H1 (cell line): ENCODE measurements around the gene ARHGAP11B.
"Not testable (repeated sequence)": the region's sequence is repeated elsewhere in the genome, so short reads cannot be mapped to it uniquely, and the experiment has no call there.

ENCODE experiments used
- CTCF ChIA-PET: fragments of 300-600 bp; sonication (Branson Sonifier 250); formaldehyde crosslinking; loops from one replicate; lab custom pipeline; 2021; ENCODE audit not compliant: partially characterized antibody; lab: Charles Lee
- POLR2A ChIA-PET: fragments of 300-600 bp; sonication (Branson Sonifier 250); formaldehyde crosslinking; loops from one replicate; lab custom pipeline; 2021; ENCODE audit warnings: inconsistent platforms; ENCODE audit not compliant: partially characterized antibody; lab: Charles Lee
- DNase-seq, 2 experiments: peaks; one replicate each; pipeline versions ENCODE4 v3.0.0 to v3.0.0-alpha.2; 2010 to 2022; ENCODE audit warnings: low spot score in 2 of 2, low read depth in 1 of 2, mixed read lengths in 1 of 2
- FAIRE-seq: peaks from 2 replicates; lab custom pipeline; 2011; peaks lifted over from hg19 to GRCh38; lab: Jason Lieb, UNC
- H2AFZ ChIP-seq: 2 replicates; pipeline ENCODE4 v1.8.1; 2012; ENCODE audit warnings: low read length, inconsistent platforms
- H2AK5ac ChIP-seq: 2 replicates; pipeline ENCODE4 v1.6.1; 2013; ENCODE audit warnings: low read depth, low read length
- H2BK120ac ChIP-seq: replicated peaks from 2 replicates; pipeline ENCODE3; 2013; ENCODE audit warnings: low read depth, low read length, inconsistent platforms
- H2BK12ac ChIP-seq: 2 replicates; pipeline ENCODE4 v1.6.1; 2013; ENCODE audit warnings: low read depth, low read length
- H2BK15ac ChIP-seq: 2 replicates; pipeline ENCODE4 v1.6.1; 2013; ENCODE audit warnings: low read length
- H2BK20ac ChIP-seq: 2 replicates; pipeline ENCODE4 v1.6.1; 2013; ENCODE audit warnings: low read length
- H2BK5ac ChIP-seq: 2 replicates; pipeline ENCODE4 v1.6.1; 2013; ENCODE audit warnings: low read depth, low read length
- H3K14ac ChIP-seq: 2 replicates; pipeline ENCODE4 v1.6.1; 2013; ENCODE audit warnings: inconsistent platforms; ENCODE audit not compliant: insufficient read length
- H3K18ac ChIP-seq: 2 replicates; pipeline ENCODE4 v1.6.1; 2013; ENCODE audit warnings: low read length; ENCODE audit errors: extremely low read depth
- H3K23ac ChIP-seq: 2 replicates; pipeline ENCODE4 v1.6.1; 2013; ENCODE audit warnings: inconsistent platforms; ENCODE audit not compliant: insufficient read length
- H3K23me2 ChIP-seq: 2 replicates; pipeline ENCODE4 v1.6.1; 2013; ENCODE audit warnings: low read depth, low read length
- H3K27ac ChIP-seq: 2 replicates; pipeline ENCODE4 v1.6.1; 2011; ENCODE audit warnings: low read depth, low read length, inconsistent platforms
- H3K27me3 ChIP-seq, 4 experiments: replicated peaks in 1 of 4; 1 replicate in 1 of 4; 2 replicates in 3 of 4; pipeline versions ENCODE4 v1.6.1 to v1.8.1; 2011 to 2013; ENCODE audit warnings: low read length in 3 of 4, mild to moderate bottlenecking in 3 of 4, inconsistent platforms in 2 of 4, mixed read lengths in 2 of 4, moderate library complexity in 1 of 4; ENCODE audit not compliant: control insufficient read depth in 3 of 4, insufficient read depth in 3 of 4; ENCODE audit errors: extremely low read depth in 1 of 4
- H3K36me3 ChIP-seq, 4 experiments: 2 replicates each; pipeline versions ENCODE4 v1.6.1 to v1.8.1; 2011 to 2013; ENCODE audit warnings: mild to moderate bottlenecking in 4 of 4, low read length in 3 of 4, moderate library complexity in 2 of 4, control low read depth in 1 of 4, inconsistent platforms in 1 of 4; ENCODE audit not compliant: insufficient read depth in 4 of 4, control insufficient read depth in 2 of 4
- H3K4ac ChIP-seq: replicated peaks from 2 replicates; pipeline ENCODE3; 2013; ENCODE audit warnings: low read length, low read depth, mixed read lengths, inconsistent platforms; ENCODE audit not compliant: insufficient read length
- H3K4me1 ChIP-seq, 4 experiments: replicated peaks in 1 of 4; 1 replicate in 1 of 4; 2 replicates in 3 of 4; pipeline versions ENCODE4 v1.6.1 to v1.8.1; 2011 to 2013; ENCODE audit warnings: low read length in 3 of 4, inconsistent platforms in 2 of 4, mixed read lengths in 1 of 4; ENCODE audit not compliant: insufficient read depth in 4 of 4, control insufficient read depth in 3 of 4
- H3K4me2 ChIP-seq, 2 experiments: 2 replicates each; pipeline versions ENCODE4 v1.6.1 to v1.8.1; 2011 to 2013; ENCODE audit warnings: low read depth in 2 of 2, low read length in 2 of 2, control low read depth in 1 of 2, inconsistent platforms in 1 of 2, mild to moderate bottlenecking in 1 of 2; ENCODE audit not compliant: insufficient read depth in 1 of 2
- H3K4me3 ChIP-seq, 4 experiments: fragments of 200-600, 300-600 bp in 1 of 4; sonication (generic), shearing (Covaris generic), sonication (Bioruptor Twin) in 1 of 4; 2 replicates each; pipeline versions ENCODE4 v1.5.1 to v1.8.1; 2011 to 2016; ENCODE audit warnings: low read length in 4 of 4, low read depth in 3 of 4, control low read depth in 2 of 4, inconsistent platforms in 2 of 4, mild to moderate bottlenecking in 2 of 4, mixed read lengths in 1 of 4, moderate library complexity in 1 of 4; ENCODE audit not compliant: insufficient read depth in 2 of 4; ENCODE audit errors: extremely low read depth in 1 of 4
- H3K56ac ChIP-seq: replicated peaks from 2 replicates; pipeline ENCODE3; 2013; ENCODE audit warnings: low read depth, mild to moderate bottlenecking, mixed read lengths, low read length, inconsistent platforms; ENCODE audit not compliant: insufficient read length
- H3K79me1 ChIP-seq: 2 replicates; pipeline ENCODE4 v1.6.1; 2013; ENCODE audit warnings: low read depth, low read length, control low read depth
- H3K79me2 ChIP-seq, 2 experiments: 2 replicates each; pipeline versions ENCODE4 v1.6.1 to v1.8.1; 2012 to 2013; ENCODE audit warnings: low read length in 2 of 2, mild to moderate bottlenecking in 2 of 2, inconsistent platforms in 1 of 2; ENCODE audit not compliant: insufficient read depth in 2 of 2, control insufficient read depth in 1 of 2
- H3K9ac ChIP-seq, 4 experiments: replicated peaks in 1 of 4; 1 replicate in 1 of 4; 2 replicates in 3 of 4; pipeline versions ENCODE4 v1.6.1 to v1.8.1; 2011 to 2013; ENCODE audit warnings: low read depth in 3 of 4, low read length in 3 of 4, control low read depth in 2 of 4, mild to moderate bottlenecking in 2 of 4, moderate library complexity in 2 of 4, inconsistent platforms in 1 of 4; ENCODE audit errors: extremely low read depth in 1 of 4
- H3K9me3 ChIP-seq, 2 experiments: 2 replicates each; pipeline versions ENCODE4 v1.6.1 to v1.8.1; 2012 to 2013; ENCODE audit warnings: mild to moderate bottlenecking in 2 of 2, moderate library complexity in 2 of 2, control low read depth in 1 of 2, inconsistent platforms in 1 of 2, low read depth in 1 of 2, low read length in 1 of 2, mixed read lengths in 1 of 2; ENCODE audit not compliant: insufficient read depth in 2 of 2
- H4K20me1 ChIP-seq, 2 experiments: replicated peaks in 1 of 2; 2 replicates each; pipeline versions ENCODE3 to v1.8.1; 2011 to 2013; ENCODE audit warnings: inconsistent platforms in 2 of 2, low read length in 2 of 2, mild to moderate bottlenecking in 1 of 2; ENCODE audit not compliant: insufficient read depth in 2 of 2, control insufficient read depth in 1 of 2
- H4K5ac ChIP-seq: 2 replicates; pipeline ENCODE4 v1.6.1; 2013; ENCODE audit warnings: low read length, low read depth, mixed read lengths, inconsistent platforms; ENCODE audit not compliant: insufficient read length
- H4K8ac ChIP-seq: 2 replicates; pipeline ENCODE4 v1.8.0; 2013; ENCODE audit warnings: mild to moderate bottlenecking, moderate library complexity, low read length, inconsistent platforms; ENCODE audit not compliant: insufficient read depth; ENCODE audit errors: extremely low read depth
- H4K91ac ChIP-seq: replicated peaks from 2 replicates; pipeline ENCODE3; 2013; ENCODE audit warnings: low read length, mixed read lengths, inconsistent platforms; ENCODE audit not compliant: insufficient read length
- WGBS, 2 experiments: shearing (Covaris generic) in 1 of 2; methylation state at CpG; one replicate each; pipeline versions ENCODE4 v1.1.6 to v1.1.7; 2013 to 2015; ENCODE audit warnings: low lambda C conversion rate in 2 of 2, mixed read lengths in 2 of 2, inconsistent platforms in 1 of 2, low coverage in 1 of 2, missing lambda C conversion rate in 1 of 2; ENCODE audit not compliant: insufficient replicate concordance in 2 of 2, insufficient coverage in 1 of 2, insufficient read length in 1 of 2; ENCODE audit errors: extremely low coverage in 1 of 2, missing lambda C conversion rate in 1 of 2; 5-methylcytosine and 5-hydroxymethylcytosine counted together

The ARHGAP11B gene

GRCh38 chr15:30612271-30612670, 13.7 kb upstream of the ARHGAP11B start:
- H4K20me1 ChIP-seq, H3K79me2 ChIP-seq, H3K56ac ChIP-seq, FAIRE-seq, H3K9me3 ChIP-seq, H2BK12ac ChIP-seq, H4K5ac ChIP-seq, H3K4me3 ChIP-seq, H3K14ac ChIP-seq, H3K27me3 ChIP-seq, CTCF ChIA-PET, H2BK5ac ChIP-seq, H3K4ac ChIP-seq, H3K27ac ChIP-seq, H2BK120ac ChIP-seq, H3K79me1 ChIP-seq, H4K8ac ChIP-seq, H4K91ac ChIP-seq, H3K23ac ChIP-seq, H2BK15ac ChIP-seq, H3K36me3 ChIP-seq, H3K4me2 ChIP-seq, DNase-seq, H3K9ac ChIP-seq, H2BK20ac ChIP-seq, H3K23me2 ChIP-seq, H2AFZ ChIP-seq, H3K4me1 ChIP-seq, H2AK5ac ChIP-seq, H3K18ac ChIP-seq, POLR2A ChIA-PET: not testable (repeated sequence)
- no CpG with 5 or more reads among the region's 6 CpGs for WGBS, 2 experiments

GRCh38 chr15:30621342-30621741, 4.6 kb upstream of the ARHGAP11B start:
- H3K14ac ChIP-seq, H3K4me2 ChIP-seq, H3K4me3 ChIP-seq, H3K27ac ChIP-seq, H2BK12ac ChIP-seq, H3K36me3 ChIP-seq, H2BK5ac ChIP-seq, CTCF ChIA-PET, H2BK20ac ChIP-seq, H4K5ac ChIP-seq, H3K23me2 ChIP-seq, H3K18ac ChIP-seq, H2AFZ ChIP-seq, H2AK5ac ChIP-seq, H2BK15ac ChIP-seq, POLR2A ChIA-PET, H3K23ac ChIP-seq, H4K8ac ChIP-seq, H3K56ac ChIP-seq, H4K20me1 ChIP-seq, H3K79me2 ChIP-seq, H4K91ac ChIP-seq, H3K79me1 ChIP-seq, H3K4ac ChIP-seq, H3K9me3 ChIP-seq, H3K9ac ChIP-seq, H3K4me1 ChIP-seq, H3K27me3 ChIP-seq, DNase-seq, H2BK120ac ChIP-seq: not testable (repeated sequence)
- peak; percentile 39 for FAIRE-seq
- WGBS, 2 experiments = no CpG with 5 or more reads among the region's 3 CpGs
